Osteocyte (in vitro differentiated cells): Measurements from ENCODE around the gene PARD3B. TPM values are rescaled to one million over a fixed set of nuclear protein-coding genes. Genes with fewer than 3 reads are reported as not detected.
A peak's percentile ranks its signal among the peaks of the same experiment; 100 is the strongest.

Source experiments
- DNase-seq: peaks from one replicate; pipeline ENCODE4 v3.0.0; 2021; ENCODE audit warnings: mixed read lengths; ENCODE audit not compliant: unreplicated experiment; ENCODE audit errors: extremely low spot score
- H3K27ac Mint-ChIP-seq: one replicate; pipeline ENCODE4 v1.8.0; 2021; ENCODE audit warnings: mild to moderate bottlenecking, mixed read lengths; ENCODE audit not compliant: unreplicated experiment
- H3K27me3 Mint-ChIP-seq: one replicate; pipeline ENCODE4 v1.8.0; 2021; ENCODE audit warnings: mixed read lengths; ENCODE audit not compliant: unreplicated experiment
- H3K36me3 Mint-ChIP-seq: one replicate; pipeline ENCODE4 v1.8.0; 2021; ENCODE audit warnings: mixed read lengths; ENCODE audit not compliant: unreplicated experiment
- H3K4me1 Mint-ChIP-seq: one replicate; pipeline ENCODE4 v1.8.0; 2021; ENCODE audit warnings: mixed read lengths; ENCODE audit not compliant: unreplicated experiment
- H3K4me3 Mint-ChIP-seq: one replicate; pipeline ENCODE4 v1.8.0; 2021; ENCODE audit warnings: mild to moderate bottlenecking, moderate library complexity, mixed read lengths; ENCODE audit not compliant: unreplicated experiment
- H3K9me3 Mint-ChIP-seq: one replicate; pipeline ENCODE4 v1.8.0; 2021; ENCODE audit warnings: mixed read lengths; ENCODE audit not compliant: unreplicated experiment
- total RNA-seq: library from RNA; stranded (reverse); gene quantifications from 2 replicates; pipeline ENCODE4 v1.2.1, GENCODE V29; 2021
- TF ChIP-seq, protein P1 (sequence below): fragments of 200-600 bp; sonication (generic); IDR thresholded peaks from 2 replicates; pipeline ENCODE4 v1.5.0; 2021; ENCODE audit warnings: antibody characterized with exemption, mild to moderate bottlenecking, moderate library complexity

The PARD3B gene
- total RNA-seq, 1 donor from 2014 or later: 26.7 TPM

DNA sequence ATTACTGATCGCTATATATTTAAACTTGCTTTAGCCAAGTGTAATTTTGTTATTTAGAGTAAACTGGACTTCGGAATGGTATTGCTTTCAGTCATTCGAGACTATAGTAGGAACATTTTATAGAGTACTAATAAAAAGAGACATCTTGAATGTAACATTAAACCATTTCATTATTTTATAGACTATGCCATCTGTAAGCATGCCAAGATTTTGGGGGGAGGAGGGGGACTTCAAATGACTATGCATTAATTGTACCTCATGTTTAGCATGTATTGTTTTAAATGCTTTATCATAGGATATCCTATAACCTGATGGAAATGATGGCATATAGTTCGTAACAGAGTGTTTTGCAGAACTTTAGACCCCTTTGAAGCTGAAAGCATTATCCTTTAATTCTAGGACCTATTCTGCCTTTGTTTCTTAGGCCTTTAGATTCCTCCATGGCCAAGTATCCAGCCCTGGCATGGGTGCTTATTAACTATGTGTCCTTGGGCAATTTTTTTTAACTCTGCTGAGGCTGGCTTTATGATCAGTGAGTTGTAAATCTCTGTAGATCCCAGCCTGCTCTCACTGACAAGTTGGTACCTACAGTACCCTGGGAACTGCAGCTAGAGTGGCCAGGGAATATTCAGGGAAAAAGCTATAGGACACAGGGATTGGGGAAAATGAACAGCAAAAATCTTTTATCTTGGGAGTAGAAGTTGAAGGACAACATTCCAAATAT is 93.4 kb downstream of the PARD3B start:
- no peak for DNase-seq
- peaks cover 3% of the 10 kb centered on the region for H3K36me3 Mint-ChIP-seq
- peaks cover 5% of the 10 kb centered on the region for H3K9me3 Mint-ChIP-seq
- H3K4me1 Mint-ChIP-seq: peaks cover 18% of the 10 kb centered on the region
- no peaks in the 10 kb centered on the region for H3K27me3 Mint-ChIP-seq
- H3K4me3 Mint-ChIP-seq: no peak overlapping the region
- H3K27ac Mint-ChIP-seq: no peak overlapping the region
- TF ChIP-seq, protein P1, sequence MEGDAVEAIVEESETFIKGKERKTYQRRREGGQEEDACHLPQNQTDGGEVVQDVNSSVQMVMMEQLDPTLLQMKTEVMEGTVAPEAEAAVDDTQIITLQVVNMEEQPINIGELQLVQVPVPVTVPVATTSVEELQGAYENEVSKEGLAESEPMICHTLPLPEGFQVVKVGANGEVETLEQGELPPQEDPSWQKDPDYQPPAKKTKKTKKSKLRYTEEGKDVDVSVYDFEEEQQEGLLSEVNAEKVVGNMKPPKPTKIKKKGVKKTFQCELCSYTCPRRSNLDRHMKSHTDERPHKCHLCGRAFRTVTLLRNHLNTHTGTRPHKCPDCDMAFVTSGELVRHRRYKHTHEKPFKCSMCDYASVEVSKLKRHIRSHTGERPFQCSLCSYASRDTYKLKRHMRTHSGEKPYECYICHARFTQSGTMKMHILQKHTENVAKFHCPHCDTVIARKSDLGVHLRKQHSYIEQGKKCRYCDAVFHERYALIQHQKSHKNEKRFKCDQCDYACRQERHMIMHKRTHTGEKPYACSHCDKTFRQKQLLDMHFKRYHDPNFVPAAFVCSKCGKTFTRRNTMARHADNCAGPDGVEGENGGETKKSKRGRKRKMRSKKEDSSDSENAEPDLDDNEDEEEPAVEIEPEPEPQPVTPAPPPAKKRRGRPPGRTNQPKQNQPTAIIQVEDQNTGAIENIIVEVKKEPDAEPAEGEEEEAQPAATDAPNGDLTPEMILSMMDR: no peak

DNA sequence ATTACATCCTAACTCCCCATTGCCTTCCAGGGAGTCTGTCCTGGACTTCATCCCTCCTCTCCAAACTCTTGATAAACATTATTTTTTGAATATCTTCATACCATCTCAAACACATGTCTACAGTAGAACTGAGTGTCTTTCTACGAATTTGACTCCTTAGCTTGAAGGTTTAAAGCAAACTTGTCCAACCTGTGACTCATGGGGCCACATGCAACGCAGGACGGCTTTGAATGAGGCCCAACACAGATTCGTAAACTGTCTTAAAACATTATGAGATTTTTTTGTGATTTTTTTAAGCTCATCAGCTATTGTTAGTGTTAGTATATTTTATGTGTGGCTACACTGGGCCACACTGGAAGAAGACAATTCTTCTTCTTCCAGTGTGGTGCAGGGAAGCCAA is 98.1 kb downstream of the PARD3B start:
- no peak for DNase-seq
- H3K9me3 Mint-ChIP-seq: peaks cover 5% of the 10 kb centered on the region
- peaks cover 33% of the 10 kb centered on the region for H3K4me1 Mint-ChIP-seq
- H3K27ac Mint-ChIP-seq: peak overlapping the region; percentile 60
- H3K36me3 Mint-ChIP-seq: peaks cover 5% of the 10 kb centered on the region
- TF ChIP-seq, protein P1: no peak
- H3K27me3 Mint-ChIP-seq: no peaks in the 10 kb centered on the region
- H3K4me3 Mint-ChIP-seq: no peak overlapping the region

DNA sequence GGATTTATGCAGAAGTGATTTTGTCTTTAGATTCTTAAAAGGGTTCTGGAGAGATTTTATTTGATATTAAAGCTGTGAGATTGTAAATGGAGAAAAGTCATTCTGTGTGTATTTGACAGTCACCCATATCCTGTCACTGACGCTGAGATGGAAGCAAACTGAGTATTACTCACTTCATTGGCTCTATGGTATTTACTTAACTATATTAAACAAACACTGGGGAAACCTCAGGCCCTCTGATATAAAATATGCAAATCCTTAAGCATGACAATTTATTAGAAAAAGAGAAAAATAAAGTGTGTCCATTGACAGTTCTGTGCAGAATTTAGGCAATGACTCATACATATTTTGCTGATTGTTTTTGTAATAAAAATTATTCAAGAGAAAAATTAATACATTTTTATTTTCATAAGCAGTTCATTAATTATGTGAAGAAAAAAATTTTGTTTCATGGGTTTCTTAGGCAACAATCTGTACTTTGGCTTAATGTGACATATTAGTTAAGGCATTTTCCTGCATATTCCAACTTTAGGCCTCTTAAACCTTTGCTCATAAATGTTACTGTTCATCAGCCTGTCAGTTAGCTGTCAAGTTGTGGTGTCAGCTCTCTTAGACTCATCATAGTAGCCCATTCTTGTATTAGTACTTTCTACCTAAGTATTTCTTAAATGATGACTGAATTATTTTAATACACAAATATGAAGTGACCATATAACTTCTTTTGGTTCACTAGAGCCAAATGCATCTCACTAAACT is 99.9 kb downstream of the PARD3B start:
- Mint-ChIP-seq H3K4me1 (peaks cover 33% of the 10 kb centered on the region), H3K27ac (peak overlapping the region; percentile 83), H3K9me3 (peaks cover 6% of the 10 kb centered on the region), H3K4me3 (no peak overlapping the region), H3K27me3 (no peaks in the 10 kb centered on the region), H3K36me3 (peaks cover 5% of the 10 kb centered on the region)
- TF ChIP-seq, protein P1: no peak
- DNase-seq: no peak

DNA sequence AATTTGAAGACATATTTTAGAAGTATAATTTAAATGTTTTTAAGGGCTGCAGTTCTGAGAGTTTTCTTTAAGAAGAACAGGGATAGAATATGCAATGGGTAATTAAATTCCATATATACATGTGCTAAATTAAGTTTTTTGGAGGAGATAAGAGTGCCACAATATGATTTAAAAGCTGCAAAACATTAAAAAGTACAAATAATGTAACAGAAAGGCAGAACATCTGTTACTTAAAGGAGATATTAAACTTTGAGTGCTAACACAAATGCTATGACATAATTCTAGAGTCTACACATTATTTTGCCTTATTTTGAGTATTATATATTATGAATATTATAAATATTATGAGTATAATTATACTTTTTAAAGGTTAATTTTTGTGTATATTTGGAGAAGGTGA is 102.4 kb downstream of the PARD3B start:
- TF ChIP-seq, protein P1: no peak
- no peak for DNase-seq
- H3K4me1 Mint-ChIP-seq: peaks cover 21% of the 10 kb centered on the region
- no peak overlapping the region for H3K27ac Mint-ChIP-seq
- peaks cover 10% of the 10 kb centered on the region for H3K36me3 Mint-ChIP-seq
- H3K9me3 Mint-ChIP-seq: peaks cover 16% of the 10 kb centered on the region
- no peak overlapping the region for H3K4me3 Mint-ChIP-seq
- no peaks in the 10 kb centered on the region for H3K27me3 Mint-ChIP-seq

DNA sequence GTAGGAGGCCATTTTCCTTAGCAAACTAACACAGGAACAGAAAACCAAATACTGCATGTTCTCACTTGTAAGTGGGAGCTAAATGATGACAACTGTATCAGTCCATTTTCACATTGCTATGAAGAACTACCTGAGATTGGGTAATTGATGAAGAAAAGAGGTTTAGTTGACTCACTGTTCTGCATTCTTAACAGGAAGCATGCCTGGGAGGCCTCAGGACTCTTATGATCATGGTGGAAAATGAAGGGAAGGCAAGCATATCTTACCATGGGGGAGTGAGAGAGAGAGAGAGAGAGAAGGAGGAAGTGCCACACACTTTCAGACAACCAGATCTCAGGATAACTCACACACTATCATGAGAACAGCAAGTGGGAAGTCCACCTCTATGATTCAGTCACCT is 105.3 kb downstream of the PARD3B start:
- Mint-ChIP-seq H3K4me3 (no peak overlapping the region), H3K9me3 (peaks cover 12% of the 10 kb centered on the region), H3K36me3 (peaks cover 5% of the 10 kb centered on the region), H3K27me3 (no peaks in the 10 kb centered on the region), H3K27ac (no peak overlapping the region), H3K4me1 (peaks cover 16% of the 10 kb centered on the region)
- TF ChIP-seq, protein P1: no peak
- DNase-seq: no peak
